ENCODE data around the gene GH2.
"Not testable (repeated sequence)": the region's sequence is repeated elsewhere in the genome, so short reads cannot be mapped to it uniquely, and the experiment has no call there.

The GH2 gene

DNA sequence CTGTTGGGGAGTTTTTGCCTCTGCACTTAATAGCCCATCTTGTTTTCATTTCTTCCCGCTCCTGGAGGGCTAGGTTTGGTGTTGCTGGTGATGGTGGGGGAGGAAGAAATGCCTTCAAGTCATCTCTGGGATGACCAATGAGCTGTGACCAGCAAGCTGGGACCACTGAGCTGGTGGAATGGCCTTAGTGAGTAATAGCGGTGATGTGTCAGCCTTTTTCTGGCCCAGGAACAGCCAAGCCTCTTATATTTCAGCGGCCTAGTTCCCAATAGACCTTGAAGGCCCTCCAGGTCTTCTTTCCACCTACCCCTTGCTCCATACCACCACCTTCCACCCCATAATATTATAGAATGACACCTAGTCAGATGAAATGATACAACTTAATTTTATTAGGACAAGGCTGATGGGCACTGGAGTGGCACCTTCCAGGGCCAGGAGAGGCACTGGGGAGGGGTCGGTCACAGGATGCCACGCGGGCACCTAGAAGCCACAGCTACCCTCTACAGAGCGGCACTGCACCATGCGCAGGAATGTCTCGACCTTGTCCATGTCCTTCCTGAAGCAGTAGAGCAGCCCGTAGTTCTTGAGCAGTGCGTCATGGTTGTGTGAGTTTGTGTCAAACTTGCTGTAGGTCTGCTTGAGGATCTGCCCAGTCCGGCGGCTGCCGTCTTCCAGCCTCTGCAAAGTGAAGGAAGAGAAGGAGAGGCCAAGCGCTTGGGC, 9.9 kb downstream of the GH2 start:
- DNase-seq: not testable (repeated sequence)

DNA sequence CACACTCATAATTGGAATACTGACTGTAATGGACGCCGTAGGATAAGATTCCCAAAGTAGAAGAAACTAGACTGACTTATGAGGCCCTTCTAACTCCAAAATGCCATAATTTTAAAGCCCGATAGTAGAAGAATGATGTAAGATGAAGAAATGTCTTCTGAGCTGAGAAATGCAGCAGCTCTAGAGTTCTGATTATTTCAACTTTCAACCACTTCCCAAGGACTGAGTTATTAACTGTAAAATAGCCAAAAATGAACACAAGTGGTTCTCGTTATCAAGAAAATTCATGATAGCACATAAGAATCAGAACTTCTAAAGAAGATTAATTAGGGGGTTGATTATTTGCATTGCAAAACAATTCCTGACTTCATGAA, 11.5 kb downstream of the GH2 start:
- not testable (repeated sequence) for DNase-seq

DNA sequence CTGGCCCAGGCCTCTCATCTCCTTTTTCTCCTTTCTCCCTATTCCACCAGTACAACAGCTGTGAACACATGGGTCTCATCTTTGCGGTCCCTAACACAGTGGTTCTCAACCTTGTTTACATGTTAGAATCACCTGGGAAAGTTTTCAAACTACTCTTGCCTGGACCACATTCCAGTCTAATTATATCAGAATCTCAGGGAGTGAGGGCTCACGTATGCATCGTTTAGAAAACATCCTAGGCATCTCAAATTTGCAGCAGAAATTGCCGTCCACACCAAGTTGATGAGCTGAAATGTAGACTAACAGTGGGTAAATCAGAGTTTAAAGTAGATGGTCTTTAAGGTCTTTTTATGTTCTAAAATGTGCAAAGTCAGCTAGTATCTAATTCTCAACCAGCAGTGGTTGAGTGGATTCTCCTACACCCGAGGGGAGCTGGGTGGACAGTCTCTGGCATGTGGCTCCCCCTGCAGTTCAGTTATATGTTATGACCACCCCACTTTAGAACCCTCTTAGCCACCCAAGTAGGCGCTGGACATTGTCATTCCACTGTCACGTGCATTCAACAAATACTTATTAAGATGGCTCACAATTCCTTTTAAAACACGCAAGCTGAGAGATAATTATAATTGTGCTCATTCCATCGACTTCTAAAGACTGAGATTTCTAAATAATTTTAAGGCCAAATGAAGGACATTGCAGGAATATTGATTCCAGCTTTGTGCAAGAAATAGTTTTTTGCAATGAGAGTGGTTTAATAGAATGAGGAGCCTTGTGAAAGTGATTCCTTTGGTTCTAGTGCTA, 12.1 kb downstream of the GH2 start:
- DNase-seq: not testable (repeated sequence)

DNA sequence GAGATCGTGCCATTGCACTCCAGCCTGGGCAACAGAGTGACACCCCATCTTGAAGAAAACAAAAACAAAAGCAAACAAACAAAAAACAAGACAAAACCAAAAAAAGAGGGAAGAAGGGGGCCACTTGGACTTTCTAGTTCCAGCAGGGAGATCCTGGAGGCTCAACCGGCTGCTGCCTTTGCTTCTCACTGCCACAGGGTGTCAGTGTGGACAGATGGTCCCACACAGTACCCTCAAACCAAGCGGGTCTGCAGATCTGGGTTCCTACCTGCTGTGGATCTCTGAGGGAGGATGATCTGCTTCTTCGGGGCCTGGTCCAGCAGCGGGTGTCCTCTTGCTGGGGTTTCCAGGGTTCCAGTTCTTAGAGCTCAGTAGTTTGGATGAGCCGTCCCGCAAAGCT, 15.1 kb downstream of the GH2 start:
- DNase-seq: not testable (repeated sequence)

DNA sequence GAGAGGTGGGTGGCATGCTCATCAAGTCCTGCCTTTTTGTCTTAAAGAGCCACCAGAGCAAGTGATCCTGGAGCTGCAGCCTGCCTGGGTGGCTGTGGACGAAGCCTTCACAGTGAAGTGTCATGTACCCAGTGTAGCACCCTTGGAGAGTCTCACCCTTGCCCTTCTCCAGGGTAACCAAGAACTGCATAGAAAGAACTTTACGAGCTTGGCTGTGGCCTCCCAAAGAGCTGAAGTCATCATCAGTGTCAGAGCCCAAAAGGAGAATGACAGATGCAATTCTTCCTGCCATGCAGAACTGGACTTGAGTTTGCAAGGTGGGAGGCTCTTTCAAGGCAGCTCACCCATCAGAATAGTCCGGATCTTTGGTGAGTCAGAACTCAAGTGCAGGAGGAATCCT, 22.5 kb downstream of the GH2 start:
- DNase-seq: no peak

DNA sequence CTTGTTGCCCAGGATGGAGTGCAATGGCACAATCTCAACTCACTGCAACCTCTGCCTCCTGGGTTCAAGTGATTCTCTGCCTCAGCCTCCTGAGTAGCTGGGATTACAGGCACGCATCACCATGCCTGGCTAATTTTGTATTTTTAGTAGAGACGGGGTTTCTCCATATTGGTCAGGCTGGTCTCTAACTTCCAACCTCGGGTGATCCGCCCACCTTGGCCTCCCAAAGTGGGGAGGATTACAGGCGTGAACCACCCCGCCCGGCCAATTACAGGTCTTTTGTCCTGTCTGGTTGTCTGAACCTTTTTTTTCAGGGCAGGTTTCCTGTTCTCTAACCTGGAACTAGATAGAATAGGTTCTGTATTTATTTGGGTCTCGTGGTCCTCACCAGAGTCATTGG, 25.3 kb downstream of the GH2 start:
- DNase-seq: not testable (repeated sequence)

DNA sequence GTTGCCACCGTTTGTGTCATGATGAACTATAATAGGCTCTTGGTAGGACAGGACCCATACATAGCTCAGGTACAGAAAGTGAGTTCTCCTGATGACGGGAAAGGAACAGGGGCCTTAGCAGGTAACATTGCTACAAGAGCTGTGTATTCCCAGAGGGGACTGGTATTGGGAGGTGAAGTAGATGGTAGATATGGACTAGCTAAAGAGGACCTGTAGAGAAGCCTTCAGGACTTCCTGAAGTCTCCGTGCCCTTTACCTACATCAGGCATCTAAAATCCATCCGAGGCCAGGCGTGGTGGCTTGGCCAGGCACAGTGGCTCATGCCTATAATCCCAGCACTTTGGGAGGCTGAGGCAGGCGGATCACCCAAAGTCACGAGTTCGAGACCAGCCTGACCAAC, 26.6 kb downstream of the GH2 start:
- no peak for DNase-seq

DNA sequence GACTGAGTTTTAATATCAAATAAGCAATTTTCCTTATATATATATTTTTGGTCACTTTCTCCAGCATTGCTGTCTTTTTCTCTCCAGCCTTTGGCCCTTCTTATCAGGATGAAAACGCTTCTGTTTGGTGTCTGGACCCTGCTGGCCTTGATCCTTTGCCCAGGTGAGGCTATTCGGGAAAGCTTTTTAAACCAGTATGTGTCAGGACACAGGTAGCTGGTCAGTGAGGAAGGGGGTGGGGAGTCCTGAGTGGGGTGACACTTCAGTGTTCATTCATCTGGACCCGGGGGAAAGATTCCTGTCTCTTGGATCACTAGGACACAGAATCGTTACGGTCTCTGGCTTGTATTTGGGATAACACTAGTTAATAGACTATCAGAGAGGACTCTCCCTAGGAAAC, 27.0 kb downstream of the GH2 start:
- no peak for DNase-seq

DNA sequence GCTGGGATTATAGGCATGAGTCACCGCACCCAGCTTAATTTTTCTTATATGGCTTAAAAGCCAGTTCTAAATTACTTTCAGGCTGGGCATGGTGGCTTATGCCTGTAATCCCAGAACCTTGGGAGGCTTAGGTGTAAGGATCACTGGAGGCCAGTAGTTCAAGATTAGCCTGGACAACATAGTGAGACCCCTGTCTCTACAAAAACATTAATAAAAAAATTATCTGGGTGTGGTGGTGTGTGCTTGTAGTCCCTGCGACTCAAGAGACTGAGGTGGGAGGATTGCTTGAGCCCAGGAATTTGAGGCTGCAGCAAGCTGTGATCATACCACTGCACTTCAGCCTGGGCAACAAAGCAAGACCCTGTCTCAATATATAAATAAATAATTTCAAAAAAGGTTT, 28.5 kb downstream of the GH2 start:
- no peak for DNase-seq

DNA sequence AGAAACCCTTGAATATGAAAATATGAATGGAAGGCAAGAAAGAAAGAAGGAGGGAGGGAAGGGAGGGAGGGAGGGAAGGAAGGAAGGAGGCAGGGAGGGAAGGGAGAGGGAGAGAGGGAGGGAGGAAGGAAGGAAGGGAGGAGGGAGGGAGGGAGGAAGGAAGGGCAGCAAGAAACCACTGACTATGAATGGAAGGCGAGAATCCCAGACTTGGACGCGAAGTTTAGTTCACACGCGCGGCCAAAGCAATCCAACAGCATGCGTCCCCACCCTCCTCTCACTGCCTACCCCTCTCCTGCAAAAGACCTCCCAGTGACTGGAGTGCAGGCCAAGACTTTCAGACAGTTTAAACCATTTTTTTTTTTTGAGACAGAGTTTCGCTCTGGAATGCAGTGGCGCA, 31.3 kb downstream of the GH2 start:
- no peak for DNase-seq

DNA sequence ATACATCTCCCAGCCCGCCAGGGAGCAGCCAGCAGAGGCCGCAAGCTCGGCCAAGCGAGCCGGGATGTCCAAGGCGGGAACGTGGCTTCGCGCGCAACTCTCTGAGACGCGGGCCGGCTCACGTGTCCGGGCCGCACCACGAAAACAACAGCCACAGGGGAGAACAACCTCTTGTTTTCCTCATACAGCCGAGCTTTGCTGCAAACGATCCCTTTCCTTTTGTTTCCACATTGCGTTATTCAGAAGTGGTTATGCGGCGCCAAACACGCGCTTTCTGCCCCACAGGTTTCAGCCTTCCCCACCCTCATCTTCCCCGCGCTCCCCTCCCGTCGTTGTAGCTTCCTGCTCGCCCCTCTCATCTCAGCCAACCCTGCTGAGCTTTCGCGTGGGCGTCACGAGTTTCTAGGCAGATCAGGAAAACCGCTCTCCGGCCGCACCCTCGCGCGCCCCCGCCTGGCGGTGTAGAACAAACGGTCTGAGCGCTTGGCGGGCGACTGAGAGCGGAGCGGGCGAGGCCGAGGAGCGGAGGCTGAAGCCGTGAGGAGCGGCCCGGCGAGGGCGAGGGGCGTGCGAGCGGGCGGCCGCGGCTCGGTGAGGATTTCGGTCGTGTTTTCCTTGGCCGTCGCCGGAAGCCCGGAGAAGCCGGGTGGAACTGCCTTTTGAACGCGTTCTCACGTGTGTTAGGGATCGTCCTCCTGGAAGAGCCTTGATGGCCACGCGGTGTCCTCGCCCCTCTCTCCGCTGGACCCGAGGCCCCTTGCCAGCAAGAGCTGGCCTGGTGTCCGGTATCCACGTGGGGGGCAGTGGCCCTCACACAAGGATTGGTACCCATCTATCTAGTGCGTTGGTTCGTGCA, 32.7 kb downstream of the GH2 start:
- DNase-seq: peak; percentile 97

DNA sequence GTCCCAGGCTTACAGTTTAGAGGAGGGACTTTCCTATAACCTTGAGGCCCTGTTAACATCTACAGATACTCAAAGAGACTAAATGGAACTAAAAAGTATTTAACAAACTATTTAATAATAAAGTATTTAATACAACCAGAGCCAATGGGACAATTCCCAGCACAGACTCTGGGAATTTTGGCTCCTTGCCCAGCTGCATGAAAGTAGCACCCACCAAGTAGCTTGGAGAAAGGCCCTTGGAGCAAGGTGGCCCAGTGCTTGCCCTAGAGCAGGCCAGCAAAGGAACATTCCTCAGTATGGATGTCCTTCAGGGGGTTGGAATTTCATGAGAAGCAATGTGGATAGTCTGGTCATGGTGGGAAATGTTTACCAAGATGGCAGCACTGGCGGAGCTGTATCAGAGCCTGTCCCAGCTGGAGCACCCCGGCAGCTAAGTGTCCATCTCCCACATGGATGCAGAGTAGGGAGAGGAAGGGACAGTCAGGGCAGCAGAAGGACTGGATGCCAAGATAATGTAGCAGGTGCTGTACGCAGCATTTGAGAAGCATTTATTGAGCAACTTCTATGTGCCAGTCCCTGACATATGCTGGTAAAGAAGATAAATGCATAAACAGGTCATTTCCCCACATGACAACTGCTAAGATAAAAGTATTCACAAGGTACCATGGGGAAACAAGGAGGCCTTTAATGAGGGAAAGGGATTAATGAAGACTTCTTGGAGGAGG, 34.1 kb downstream of the GH2 start:
- no peak for DNase-seq

DNA sequence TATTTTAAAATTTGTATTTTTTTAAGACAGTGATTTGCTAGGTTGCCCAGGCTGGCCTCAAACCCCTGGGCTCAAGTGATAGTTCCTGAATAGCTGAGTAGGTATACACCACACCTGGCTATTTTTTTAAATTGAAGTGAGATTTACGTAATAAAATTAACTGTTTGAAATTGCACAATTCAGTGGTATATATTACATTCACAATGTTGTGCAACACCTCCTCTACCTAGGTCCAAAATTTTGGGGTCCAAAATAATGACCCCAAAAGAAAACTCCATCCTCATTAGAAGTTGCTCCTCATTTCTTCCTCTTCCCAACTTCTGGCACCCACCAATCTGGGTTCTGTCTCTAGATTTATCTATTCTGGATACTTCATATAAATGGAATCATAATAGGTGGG, 36.2 kb downstream of the GH2 start:
- DNase-seq: no peak

DNA sequence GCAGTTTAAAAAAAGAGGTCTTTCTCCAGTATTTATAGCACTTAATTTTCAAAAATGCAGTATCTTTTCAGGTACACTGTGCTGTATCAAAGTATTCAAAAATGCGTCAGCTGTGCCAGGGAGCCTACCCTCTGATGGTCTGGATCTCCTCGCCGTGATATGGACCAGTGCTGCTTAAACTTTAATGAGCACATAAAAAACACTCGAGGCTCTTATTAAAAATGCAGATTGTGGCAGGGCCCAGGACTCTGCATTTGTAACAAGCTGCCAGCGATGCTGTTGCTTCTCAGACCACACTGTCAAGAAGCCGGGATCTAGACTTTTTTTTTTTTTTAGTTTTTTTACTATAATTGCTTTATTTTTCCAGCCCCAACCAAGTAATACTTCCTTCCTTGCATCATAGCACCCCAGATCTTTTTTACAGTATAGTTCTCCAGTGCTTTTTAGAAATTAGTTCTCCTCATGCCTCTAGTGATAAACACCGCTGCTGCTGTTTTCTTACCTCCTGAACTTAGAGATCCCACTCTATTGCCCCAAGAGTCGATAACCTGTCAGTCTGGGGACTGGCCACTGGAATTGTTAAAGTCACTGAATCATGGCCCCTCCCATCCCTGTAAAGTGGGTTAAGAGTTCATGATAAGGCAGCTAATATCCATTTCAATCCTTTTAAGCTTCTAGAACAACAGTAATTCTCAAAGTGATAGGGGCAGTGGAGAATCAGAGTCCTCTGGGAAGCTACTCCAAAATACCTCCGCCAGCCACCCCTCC, 37.6 kb downstream of the GH2 start:
- DNase-seq: no peak

DNA sequence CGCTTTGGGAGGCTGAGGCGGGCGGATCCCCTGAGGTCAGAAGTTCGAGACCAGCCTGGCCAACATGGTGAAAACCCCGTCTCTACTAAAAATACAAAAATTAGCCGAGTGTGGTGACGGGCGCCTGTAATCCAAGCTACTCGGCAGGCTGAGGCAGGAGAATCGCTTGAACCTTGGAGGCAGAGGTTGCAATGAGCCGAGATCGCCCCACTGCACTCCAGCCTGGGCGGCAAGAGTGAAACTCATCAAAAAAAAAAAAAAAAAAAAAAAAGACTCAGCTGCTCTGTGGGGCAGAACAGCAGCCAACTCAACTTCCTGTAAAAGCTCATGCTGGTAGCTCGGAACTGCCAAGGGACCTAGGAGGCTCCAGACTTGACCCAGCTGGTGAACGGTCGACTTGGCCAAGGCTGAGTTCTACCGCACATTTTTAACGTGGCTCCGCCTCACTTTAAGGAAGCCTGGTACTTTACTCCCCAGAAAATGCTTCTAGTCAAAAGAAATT, 38.3 kb downstream of the GH2 start:
- DNase-seq: not testable (repeated sequence)

DNA sequence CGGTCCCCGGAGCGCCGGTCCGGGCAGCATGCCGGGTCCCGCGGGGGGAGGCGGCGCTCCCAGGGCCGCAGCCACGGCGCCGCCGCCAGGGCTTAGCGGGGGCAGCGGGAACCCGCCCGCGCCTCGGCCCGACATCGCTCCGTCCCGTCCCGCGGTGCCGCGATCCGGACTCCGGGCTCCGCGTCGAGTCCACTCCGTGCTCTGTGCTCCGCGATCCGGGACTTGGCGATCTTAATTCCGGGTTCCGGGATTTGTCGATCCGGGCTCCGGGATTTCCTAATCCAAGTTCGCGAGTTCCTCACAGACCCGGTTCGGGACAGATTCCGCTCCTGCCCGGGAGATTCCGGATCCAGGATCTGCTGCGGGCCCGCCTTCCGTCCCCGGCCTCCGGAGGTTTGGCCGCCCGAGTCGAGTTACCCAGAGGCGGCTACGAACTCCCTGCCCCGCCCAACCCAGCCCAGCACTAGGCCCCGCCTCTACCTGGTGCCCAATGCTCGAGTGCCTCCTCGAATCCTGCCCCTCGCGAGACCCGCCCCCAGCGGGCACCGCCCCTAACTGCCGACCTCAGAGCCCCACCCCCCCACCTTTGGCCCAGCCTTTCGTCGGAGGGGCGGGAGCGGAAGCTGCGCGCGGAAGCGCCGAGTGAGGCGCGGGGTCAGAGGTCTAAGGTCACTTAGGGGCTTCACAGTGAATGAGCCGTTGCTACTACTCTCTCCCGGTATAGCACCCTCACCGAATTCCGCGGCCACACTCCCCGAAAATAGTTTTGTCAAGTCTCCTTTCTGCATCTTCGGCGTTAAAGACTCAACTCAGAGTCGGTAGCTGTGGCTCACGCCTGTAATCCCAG, 39.0 kb downstream of the GH2 start, which contains the start of gene SMARCD2:
SMARCD2 (minus strand) TSS at position 146 of the 847 bp plus-strand sequence; CDS start at position 135, 11 bp downstream.
- peak; percentile 99 for DNase-seq

DNA sequence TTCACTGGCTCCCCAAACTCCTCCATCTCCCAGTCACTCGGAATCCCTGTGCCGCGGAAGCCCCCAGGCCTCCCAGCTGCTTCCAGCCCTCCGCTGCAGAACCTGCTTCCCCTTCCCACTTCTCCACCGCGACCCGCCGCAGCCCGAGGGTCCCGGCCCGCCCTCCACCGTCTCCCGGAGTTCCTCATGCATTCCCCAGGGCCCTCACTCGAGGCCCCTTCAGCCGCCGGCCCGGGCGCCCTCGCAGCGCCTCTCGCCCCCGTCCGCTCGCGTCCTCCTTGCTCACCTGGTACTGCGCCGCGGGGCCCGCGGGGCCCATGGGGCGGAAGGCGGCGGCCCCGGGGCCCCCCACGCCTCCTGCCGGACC, 39.6 kb downstream of the GH2 start:
- DNase-seq: peak; percentile 44

DNA sequence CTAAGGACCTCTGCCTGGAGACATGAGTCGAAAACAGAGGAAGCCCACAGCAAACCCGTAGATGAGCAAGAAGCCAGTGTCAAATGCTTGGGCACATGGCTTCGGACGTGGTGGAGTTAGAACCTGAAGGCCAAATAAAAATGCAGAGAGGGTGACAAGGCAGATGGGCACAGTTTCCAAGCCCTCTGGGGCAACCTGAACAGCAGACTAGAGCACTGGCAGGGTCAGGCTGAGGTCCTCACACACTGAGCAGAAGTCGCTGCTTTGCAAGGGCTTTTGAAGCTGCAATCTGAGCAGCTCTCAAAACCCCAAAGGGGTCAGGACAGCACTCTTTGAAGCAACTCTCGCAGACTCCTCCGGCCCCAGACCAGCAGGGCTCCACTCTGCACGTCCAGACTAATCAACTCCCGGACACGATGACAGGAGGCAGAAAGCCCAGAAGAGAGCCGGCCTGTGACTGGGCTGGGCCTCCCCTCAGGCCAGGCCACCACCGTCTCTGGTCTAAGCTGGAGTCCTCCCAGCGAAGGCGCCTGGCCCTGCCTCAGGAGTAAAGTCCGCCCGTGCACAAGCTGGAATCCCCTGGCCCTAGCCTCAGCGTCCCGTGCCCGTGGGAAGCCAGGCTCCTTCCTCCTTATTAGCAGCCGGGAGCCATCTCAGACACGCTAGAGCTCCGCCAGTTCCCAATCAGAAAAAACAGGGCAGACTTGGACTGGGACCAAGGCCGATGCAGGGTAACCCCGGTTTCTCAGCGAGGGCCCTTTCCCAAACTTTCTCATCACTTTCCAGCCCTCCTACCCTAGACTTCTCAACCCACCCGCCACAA, 40.2 kb downstream of the GH2 start:
- DNase-seq: no peak

DNA sequence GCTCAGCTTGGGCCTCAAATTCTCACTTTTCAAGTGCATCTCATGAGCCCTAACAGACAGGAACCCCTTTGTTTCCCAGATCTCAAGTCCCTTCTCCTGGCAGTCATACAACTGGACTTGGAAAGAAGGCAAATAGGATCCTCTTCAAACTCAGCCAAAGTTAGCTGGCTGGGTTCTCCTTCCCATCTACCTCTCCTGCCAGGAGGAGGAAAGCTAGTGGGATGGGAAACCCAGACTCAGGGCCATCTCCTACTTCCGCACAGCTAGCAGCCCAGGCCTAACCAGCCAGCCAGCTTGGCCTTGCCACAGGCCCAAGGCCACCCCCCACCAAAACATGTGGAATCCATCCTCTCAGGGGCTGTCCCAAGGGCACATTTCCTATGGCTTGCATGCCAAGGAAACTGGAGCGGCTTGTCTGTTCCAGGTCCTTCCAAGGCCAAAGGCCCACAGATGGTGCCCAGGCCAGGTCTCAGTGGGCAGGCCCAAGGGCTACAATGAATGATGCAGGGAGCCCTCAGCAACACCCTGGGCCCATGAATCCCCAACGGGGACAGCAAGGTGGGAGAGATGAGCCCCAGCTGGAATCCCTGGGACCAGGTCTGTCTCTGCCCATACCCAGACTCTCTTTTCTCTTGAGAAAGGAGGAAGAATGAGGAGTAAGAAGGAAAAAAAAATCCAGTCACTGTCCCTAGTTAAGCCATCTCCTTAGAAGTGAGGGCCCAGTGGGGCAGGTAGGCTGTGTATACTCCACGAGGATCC, 41.0 kb downstream of the GH2 start:
- DNase-seq: no peak
